Amniotic stem cell (primary cell): ENCODE results near the gene PPM1G.
"Not testable (repeated sequence)": the region's sequence is repeated elsewhere in the genome, so short reads cannot be mapped to it uniquely, and the experiment has no call there.

Experiments used
- DNase-seq: peaks from one replicate; lab custom pipeline; 2025; lab: John Stamatoyannopoulos, UW

The PPM1G gene, protein sequence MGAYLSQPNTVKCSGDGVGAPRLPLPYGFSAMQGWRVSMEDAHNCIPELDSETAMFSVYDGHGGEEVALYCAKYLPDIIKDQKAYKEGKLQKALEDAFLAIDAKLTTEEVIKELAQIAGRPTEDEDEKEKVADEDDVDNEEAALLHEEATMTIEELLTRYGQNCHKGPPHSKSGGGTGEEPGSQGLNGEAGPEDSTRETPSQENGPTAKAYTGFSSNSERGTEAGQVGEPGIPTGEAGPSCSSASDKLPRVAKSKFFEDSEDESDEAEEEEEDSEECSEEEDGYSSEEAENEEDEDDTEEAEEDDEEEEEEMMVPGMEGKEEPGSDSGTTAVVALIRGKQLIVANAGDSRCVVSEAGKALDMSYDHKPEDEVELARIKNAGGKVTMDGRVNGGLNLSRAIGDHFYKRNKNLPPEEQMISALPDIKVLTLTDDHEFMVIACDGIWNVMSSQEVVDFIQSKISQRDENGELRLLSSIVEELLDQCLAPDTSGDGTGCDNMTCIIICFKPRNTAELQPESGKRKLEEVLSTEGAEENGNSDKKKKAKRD

DNA sequence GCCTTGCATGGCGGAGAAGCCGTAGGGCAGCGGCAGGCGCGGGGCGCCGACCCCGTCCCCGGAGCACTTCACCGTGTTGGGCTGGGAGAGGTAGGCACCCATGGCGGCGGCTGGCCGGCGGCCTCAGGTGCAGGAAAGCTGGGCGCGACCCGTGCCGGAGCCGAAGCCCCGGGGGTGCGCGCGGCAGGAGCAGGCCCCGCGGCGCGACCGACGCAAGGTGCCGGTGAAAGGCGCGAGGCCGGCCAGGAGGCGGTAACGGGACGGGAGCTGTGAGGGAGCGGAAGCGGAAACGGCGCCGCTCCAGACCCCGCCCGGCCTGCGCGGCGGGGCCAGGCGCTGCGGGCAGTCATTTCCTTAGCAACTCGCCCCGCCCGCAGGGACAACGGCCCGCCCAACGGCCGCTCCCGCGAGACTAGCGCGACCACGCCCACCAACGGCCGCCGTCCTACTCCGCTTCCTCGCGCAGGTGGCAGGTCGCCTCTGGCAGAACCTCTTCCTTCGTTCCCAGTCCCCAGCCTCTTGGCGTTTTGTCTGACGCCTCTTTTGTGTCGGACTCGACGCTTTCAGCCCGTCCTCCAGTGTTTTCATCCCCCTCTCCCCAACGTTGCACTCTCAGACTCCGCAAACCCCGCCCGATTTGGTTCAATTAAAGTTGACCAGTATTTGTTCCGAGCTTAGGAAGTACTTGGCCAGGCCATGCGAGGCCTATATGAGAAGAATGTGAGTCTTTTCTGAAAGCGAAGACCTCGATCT, at the start of gene PPM1G:
PPM1G (minus strand) TSS at position 271 of the 753 bp plus-strand sequence; CDS start at position 102, 169 bp downstream.
- DNase-seq = peak; percentile 85

DNA sequence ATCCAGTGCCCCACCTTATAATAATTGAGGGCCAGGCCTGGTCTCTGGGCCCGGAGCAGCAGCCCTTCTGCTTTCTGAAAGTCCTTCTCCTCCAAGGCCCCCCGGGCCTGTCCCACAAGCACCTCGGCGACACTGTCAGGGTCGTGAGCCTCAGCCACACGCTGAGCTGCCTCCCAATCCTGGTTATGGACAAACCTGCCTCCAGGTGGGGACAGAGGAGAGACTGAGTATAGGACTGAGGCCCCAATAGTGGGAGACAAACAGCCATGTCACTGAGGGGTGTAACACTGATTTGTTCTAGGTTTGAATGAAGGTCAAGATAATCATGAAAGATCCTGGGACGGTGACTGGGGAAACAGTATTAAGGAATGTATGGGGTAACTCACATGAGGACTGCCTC, 44.6 kb upstream of the PPM1G start:
- DNase-seq = no peak

GRCh38 chr2:27451095-27451494, 41.7 kb upstream of the PPM1G start:
- DNase-seq = no peak

- DNase-seq = no peak
These were observed 39.0 kb upstream of the PPM1G start for GRCh38 chr2:27448381-27448780.

- DNase-seq = no peak
These were observed 36.7 kb upstream of the PPM1G start for GRCh38 chr2:27446057-27446456.

- DNase-seq = no peak
These were observed 36.2 kb upstream of the PPM1G start for GRCh38 chr2:27445615-27446014.

- no peak for DNase-seq
These were observed 35.8 kb upstream of the PPM1G start for GRCh38 chr2:27445155-27445554.

- DNase-seq = no peak
These were observed 33.5 kb upstream of the PPM1G start for GRCh38 chr2:27442920-27443282.

GRCh38 chr2:27441958-27442919, 32.8 kb upstream of the PPM1G start, which contains the start of gene KRTCAP3:
KRTCAP3 (plus strand) TSS chr2:27442381; CDS start chr2:27442413, 32 bp downstream.
- no peak for DNase-seq

DNA sequence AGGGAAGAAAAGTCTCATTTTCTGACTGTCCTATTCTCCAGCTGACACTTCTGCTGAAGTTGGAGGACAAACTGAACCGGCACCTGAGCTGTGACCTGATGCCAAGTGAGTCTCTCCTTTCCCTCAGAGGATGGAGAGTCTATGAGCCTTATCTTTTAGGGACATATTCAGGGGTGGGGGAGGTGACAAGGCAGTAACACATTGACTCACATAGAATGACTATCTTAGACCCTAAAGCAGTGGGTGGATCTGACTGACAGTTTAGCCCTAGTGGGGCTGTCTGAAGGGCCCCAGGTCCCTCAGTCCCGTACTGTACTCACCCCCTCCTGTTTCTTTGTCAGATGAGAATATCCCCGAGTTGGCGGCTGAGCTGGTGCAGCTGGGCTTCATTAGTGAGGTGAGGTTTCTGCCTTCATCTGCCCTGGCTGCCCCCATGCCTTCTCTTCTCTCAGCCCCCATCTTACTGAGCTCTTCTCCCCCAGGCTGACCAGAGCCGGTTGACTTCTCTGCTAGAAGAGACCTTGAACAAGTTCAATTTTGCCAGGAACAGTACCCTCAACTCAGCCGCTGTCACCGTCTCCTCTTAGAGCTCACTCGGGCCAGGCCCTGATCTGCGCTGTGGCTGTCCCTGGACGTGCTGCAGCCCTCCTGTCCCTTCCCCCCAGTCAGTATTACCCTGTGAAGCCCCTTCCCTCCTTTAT, 32.0 kb upstream of the PPM1G start:
- no peak for DNase-seq

- DNase-seq = no peak
These were observed 26.2 kb upstream of the PPM1G start for GRCh38 chr2:27435628-27436027.

- no peak for DNase-seq
These were observed 22.0 kb upstream of the PPM1G start for GRCh38 chr2:27431395-27431794.

- DNase-seq = peak; percentile 45
These were observed 19.7 kb upstream of the PPM1G start for GRCh38 chr2:27428978-27429541.

DNA sequence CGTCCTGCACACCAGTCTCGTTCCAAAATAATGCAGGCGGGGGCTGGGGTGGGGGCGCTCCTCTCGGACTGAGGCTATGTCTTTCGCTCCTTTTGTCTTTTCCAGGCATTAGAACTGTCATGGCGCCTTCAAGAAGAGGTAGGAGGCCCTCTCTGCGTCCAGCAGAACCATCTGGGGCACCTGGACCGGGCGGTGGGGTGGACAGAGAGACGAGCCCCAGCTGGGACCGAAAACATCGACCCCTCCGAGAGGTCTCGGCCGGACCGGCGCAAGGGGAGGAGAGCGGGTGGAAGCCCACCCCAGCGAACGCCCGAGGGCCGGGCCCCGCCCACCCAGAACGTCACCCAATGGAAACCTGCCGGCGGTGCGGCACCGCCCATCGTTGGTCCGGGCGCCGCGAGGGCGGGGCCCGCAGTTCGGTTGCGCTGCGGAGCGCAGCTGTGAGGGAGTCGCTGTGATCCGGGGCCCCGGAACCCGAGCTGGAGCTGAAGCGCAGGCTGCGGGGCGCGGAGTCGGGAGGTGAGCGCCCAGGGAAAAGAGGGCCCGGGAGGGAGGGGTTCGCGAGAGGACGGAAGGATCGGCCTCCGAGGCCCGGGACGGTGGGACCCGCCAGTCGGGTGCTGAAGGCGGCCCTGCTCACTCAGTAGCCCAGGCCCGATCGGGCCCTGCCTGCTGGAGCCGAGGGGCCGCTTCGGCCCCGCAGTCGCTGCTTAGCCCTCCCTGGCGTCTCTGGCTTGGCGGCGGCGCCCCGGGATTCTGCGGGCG, 19.0 kb upstream of the PPM1G start, which contains the start of gene NRBP1:
NRBP1 (plus strand) TSS at position 419 of the 765 bp plus-strand sequence. CDS start 4,643 bp downstream, outside the sequence.
- peak; percentile 71 for DNase-seq

DNA sequence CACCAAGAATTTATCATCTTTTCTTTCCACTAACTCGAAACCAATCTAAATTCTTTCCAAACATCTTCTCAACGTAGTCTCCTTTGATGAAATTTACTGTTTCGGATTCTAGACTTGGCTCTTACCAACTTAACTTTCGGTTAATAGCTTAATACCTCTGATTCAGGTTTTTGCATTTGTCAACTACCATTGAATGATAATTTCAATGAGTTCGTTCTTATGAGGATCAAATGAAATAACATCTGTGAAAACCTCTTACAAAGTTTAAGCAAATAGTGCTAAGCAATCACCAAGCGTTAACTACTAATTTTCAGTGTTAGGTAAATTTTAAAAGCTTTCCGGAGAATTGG, 18.4 kb upstream of the PPM1G start:
- DNase-seq = no peak

DNA sequence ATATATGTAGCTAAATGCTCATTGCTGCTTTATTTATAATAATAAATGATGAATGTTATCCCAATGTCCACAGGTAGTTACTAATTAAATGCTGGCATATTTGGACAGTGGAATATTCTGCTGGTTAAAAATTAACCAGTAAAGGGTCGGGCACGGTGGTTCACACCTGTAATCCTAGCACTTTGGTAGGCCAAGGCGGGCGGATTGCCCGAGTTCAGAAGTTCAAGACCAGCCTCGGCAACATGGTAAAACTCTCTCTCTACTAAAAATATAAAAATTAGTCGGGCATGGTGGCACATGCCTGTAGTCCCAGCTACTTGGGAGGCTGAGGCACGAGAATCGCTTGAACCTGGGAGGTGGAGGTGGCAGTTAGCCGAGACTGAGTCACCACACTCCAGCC, 15.6 kb upstream of the PPM1G start:
- DNase-seq = not testable (repeated sequence)

DNA sequence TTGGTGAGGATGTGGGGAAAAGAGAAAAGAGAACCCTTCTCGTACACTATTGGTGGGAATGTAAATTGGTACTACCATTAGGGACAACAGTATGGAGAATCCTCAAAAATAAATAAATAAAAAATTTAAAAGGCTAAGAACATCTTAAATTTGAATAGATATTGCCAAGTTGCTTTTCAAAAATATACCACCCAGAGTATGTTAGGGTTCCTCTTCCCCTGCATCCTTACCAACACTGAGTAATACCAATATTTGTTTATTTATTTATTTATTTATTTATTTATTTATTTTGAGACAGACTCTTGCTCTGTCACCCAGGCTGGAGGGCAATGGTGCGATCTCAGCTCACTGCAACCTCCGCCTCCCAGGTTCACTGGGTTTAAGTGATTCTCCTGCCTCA, 13.6 kb upstream of the PPM1G start:
- no peak for DNase-seq

DNA sequence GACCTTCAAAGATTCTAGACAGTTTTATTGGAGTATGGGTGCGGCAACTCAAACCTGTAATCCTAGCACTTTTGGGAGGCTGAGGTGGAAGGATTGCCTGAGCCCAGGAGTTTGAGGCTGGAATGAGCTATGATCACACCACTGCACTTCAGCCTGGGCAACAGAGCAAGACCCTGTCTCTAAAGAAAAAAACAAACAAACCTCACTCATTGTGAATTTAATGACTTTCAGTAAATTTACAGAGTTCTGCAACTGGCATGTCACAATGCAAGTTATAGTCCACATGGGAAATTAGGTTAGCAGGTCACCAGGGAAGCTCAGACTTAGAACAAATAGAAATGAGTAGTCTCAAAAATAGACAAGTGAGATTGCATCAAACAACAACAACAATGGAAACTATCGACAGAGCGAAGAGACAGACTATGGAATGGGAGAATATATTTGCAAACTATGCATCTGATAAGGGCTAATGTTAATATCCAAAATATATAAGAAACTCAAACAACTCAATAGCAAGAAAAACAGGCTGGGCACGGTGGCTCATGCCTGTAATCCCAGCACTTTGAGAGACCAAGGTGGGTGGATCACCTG, 12.4 kb upstream of the PPM1G start:
- no peak for DNase-seq

GRCh38 chr2:27420996-27421395, 11.6 kb upstream of the PPM1G start:
- no peak for DNase-seq

GRCh38 chr2:27416151-27416550, 6.8 kb upstream of the PPM1G start:
- no peak for DNase-seq
